B cell (primary cell): Measurements from ENCODE around the gene OLFML2B.

ENCODE experiments used
- CTCF ChIP-seq: fragments of 200-600 bp; IDR thresholded peaks from one replicate; pipeline ENCODE4 v1.8.0; 2022; ENCODE audit warnings: antibody characterized with exemption, mild to moderate bottlenecking
- EZH2 ChIP-seq: IDR thresholded peaks from 2 replicates; pipeline ENCODE4 v1.6.1; 2012; ENCODE audit warnings: borderline replicate concordance, low read depth, mild to moderate bottlenecking, moderate library complexity, low read length; ENCODE audit not compliant: insufficient read depth, poor library complexity, severe bottlenecking

GRCh38 chr1:162070825-162071224 lies 47.2 kb upstream of the OLFML2B start:
- no peak for TF ChIP-seq CTCF
- TF ChIP-seq EZH2, result no peak
